ENCODE data around the gene PARD6G. TPM values are rescaled to one million over a fixed set of nuclear protein-coding genes. Genes with fewer than 3 reads are reported as not detected.

The PARD6G gene
- total and polyA plus RNA-seq, 2 of the 8 experiments (the other 6 are each of a cell fraction or from before 2014, with no cell fraction given) = 11.3 to 17.9 TPM

DNA sequence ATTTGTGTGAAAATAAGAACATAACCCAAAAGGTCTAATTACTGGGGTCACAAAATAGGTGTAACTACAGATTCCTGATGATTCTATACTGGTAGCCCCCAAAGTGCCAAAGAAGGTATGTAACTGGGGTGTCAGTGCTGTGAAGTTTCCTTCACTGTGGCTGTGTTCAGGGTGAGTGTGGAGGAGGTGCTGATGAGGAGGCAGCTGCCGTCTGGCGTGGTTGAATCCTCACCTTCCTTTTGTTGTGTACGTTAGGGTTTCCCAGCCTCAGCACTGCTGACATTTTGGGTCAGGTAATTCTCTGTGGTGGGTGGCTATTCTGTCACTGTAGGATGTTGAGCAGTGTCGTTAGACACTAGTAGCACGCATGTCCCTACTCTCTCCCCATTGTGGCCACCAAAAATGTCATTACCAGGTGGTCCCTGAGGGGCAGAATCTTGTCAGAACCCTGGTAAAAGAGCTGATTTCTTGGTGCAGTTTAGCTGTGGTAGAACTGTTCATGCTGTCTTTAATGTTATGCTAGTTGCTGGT lies 106.8 kb downstream of the PARD6G start (continued):
- TF ChIP-seq, protein P1, sequence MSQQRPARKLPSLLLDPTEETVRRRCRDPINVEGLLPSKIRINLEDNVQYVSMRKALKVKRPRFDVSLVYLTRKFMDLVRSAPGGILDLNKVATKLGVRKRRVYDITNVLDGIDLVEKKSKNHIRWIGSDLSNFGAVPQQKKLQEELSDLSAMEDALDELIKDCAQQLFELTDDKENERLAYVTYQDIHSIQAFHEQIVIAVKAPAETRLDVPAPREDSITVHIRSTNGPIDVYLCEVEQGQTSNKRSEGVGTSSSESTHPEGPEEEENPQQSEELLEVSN (IDR thresholded peaks at IDR 0.05) = no peak
- no peak for TF ChIP-seq POLR2AphosphoS5 (IDR thresholded peaks at IDR 0.05; ENCODE audit: low read depth, low read length)
- no peak for TF ChIP-seq SP4 (IDR thresholded peaks at IDR 0.05; ENCODE audit: low read length)
- TF ChIP-seq CHD2 (IDR thresholded peaks at IDR 0.05; ENCODE audit: low read length) = no peak
- TF ChIP-seq EGR1 (IDR thresholded peaks at IDR 0.05; ENCODE audit: borderline replicate concordance, low read depth, low read length) = no peak
- no peak for TF ChIP-seq SP1 (IDR thresholded peaks at IDR 0.05; ENCODE audit: low read depth, low read length)

All from H1 (cell line).